Measurements from ENCODE around the gene FZD2. TPM values are rescaled to one million over a fixed set of nuclear protein-coding genes. Genes with fewer than 3 reads are reported as not detected.
"Not testable (repeated sequence)": the region's sequence is repeated elsewhere in the genome, so short reads cannot be mapped to it uniquely, and the experiment has no call there.

The FZD2 gene
- total and polyA plus RNA-seq, 2 of the 13 experiments (the other 11 are each of a cell fraction or from before 2014, with no cell fraction given): 0.07 to 0.13 TPM

GRCh38 chr17:44590762-44591161 lies 33.5 kb downstream of the FZD2 start (continued):
- TF ChIP-seq TRIM22 (IDR thresholded peaks at IDR 0.05): peak; percentile 66; the same call in 1 of the 2 replicates
- peak; percentile 63; the same call in 1 of the 2 replicates for TF ChIP-seq ZNF646 (CRISPR knock-in tag; IDR thresholded peaks at IDR 0.05)
- TF ChIP-seq FOXP1 (IDR thresholded peaks at IDR 0.05): peak; percentile 74
- TF ChIP-seq FOXP1 (CRISPR knock-in tag; IDR thresholded peaks at IDR 0.05): not testable (repeated sequence)

- Histone ChIP-seq H2AFZ (ENCODE audit: low read length) (no peak overlapping the region), H3K27me3 (ENCODE audit: control insufficient read depth in 1 of 2, insufficient read depth in 2 of 2, low read length in 2 of 2) (peaks cover 1 to 25% of the 10 kb centered on the region in 2 experiments; a peak in 4 of 5 replicates), H3K9me3 (ENCODE audit: low read length) (no peaks in the 10 kb centered on the region), H3K4me3 (replicated peaks in 1 of 3; ENCODE audit: insufficient read depth in 1 of 3, low read depth in 2 of 3, low read length in 3 of 3) (no peak overlapping the region), H3K27ac (ENCODE audit: extremely low read length, insufficient read depth, low read length) (no peak overlapping the region), H3K4me2 (ENCODE audit: low read depth, low read length) (no peak overlapping the region), H4K20me1 (ENCODE audit: insufficient read depth, low read length) (no peaks in the 10 kb centered on the region), H3K36me3 (replicated peaks in 1 of 2; ENCODE audit: control insufficient read depth in 1 of 2, insufficient read depth in 2 of 2, low read length in 2 of 2) (no peaks in the 10 kb centered on the region), H3K9ac (ENCODE audit: insufficient read depth, low read depth, low read length) (no peak overlapping the region), H3K79me2 (ENCODE audit: insufficient read depth, low read length) (no peaks in the 10 kb centered on the region), H3K4me1 (ENCODE audit: insufficient read depth, low read length) (no peaks in the 10 kb centered on the region)
- ChIA-PET CTCF (ENCODE audit: low intra/inter-chr PET ratio, low total read pairs) (no interaction called here), POLR2A (no interaction called here)
- intact Hi-C loops (cut with micrococcal nuclease; ENCODE audit: unreplicated experiment): no loop called here
- in situ Hi-C loops (cut with HindIII; ENCODE audit: extremely low pct_ligation_motif_present, low pct_unique_long_range_greater_than_20kb): no loop called here
- 55% methylated on average over 4 of the region's 4 CpGs for WGBS (ENCODE audit: low lambda C conversion rate)
- DNase-seq (ENCODE audit: low spot score) (no peak), FAIRE-seq (no peak), ATAC-seq (no peak)
- BruUV-seq (replicated peaks): no TSS peak
- TF ChIP-seq SRSF4 (IDR thresholded peaks at IDR 0.05; ENCODE audit: low read depth, low read length, poor library complexity, severe bottlenecking) (no peak), SAP130 (CRISPR knock-in tag; IDR thresholded peaks at IDR 0.05; ENCODE audit: low read depth) (no peak), ARID3A (IDR thresholded peaks at IDR 0.05; ENCODE audit: low read depth, low read length) (no peak), ZZZ3 (CRISPR knock-in tag; IDR thresholded peaks at IDR 0.05; ENCODE audit: borderline replicate concordance) (no peak), CENPBD1 (CRISPR knock-in tag; IDR thresholded peaks at IDR 0.05; ENCODE audit: borderline replicate concordance, low read depth) (no peak), ATF3 (CRISPR knock-in tag; IDR thresholded peaks at IDR 0.05) (no peak), RFX3 (CRISPR knock-in tag; IDR thresholded peaks at IDR 0.05) (no peak), ATRX (CRISPR knock-in tag; IDR thresholded peaks at IDR 0.05; ENCODE audit: borderline replicate concordance) (no peak), HOXA9 (CRISPR knock-in tag; IDR thresholded peaks at IDR 0.05; ENCODE audit: borderline replicate concordance) (no peak), DMAP1 (CRISPR knock-in tag; IDR thresholded peaks at IDR 0.05) (no peak), ZFP37 (CRISPR knock-in tag; IDR thresholded peaks at IDR 0.05; ENCODE audit: borderline replicate concordance) (no peak)
Observed at GRCh38 chr17:44591206-44591605, 33.9 kb downstream of the FZD2 start.
